Measurements from ENCODE around the gene HMGN1. TPM values are rescaled to one million over a fixed set of nuclear protein-coding genes. Genes with fewer than 3 reads are reported as not detected.

The HMGN1 gene
- total RNA-seq, 1 experiment from 2014 or later, result 469 TPM

- H3K27ac Mint-ChIP-seq, result no peak overlapping the region
- no peaks in the 10 kb centered on the region for H3K36me3 Mint-ChIP-seq
- TF ChIP-seq, protein P1, sequence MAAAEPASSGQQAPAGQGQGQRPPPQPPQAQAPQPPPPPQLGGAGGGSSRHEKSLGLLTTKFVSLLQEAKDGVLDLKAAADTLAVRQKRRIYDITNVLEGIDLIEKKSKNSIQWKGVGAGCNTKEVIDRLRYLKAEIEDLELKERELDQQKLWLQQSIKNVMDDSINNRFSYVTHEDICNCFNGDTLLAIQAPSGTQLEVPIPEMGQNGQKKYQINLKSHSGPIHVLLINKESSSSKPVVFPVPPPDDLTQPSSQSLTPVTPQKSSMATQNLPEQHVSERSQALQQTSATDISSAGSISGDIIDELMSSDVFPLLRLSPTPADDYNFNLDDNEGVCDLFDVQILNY (CRISPR knock-in tag; IDR thresholded peaks at IDR 0.05), result no peak
- TF ChIP-seq CBFB (CRISPR knock-in tag; IDR thresholded peaks at IDR 0.05; ENCODE audit: low read depth) (no peak), NR3C1 (CRISPR knock-in tag; conservative IDR thresholded peaks at IDR 0.05; ENCODE audit: low read depth) (no peak), GRHL2 (CRISPR knock-in tag; IDR thresholded peaks at IDR 0.05; ENCODE audit: insufficient replicate concordance, severe bottlenecking) (no peak), TEAD1 (CRISPR knock-in tag; IDR thresholded peaks at IDR 0.05) (no peak), NFYB (CRISPR knock-in tag; conservative IDR thresholded peaks at IDR 0.05; ENCODE audit: low read depth) (no peak), ELF4 (CRISPR knock-in tag; IDR thresholded peaks at IDR 0.05; ENCODE audit: low read depth) (no peak), ZNF263 (CRISPR knock-in tag; IDR thresholded peaks at IDR 0.05; ENCODE audit: low read depth) (no peak), ZBTB21 (CRISPR knock-in tag; IDR thresholded peaks at IDR 0.05; ENCODE audit: borderline replicate concordance) (no peak), ATF3 (CRISPR knock-in tag; conservative IDR thresholded peaks at IDR 0.05) (no peak), SMAD4 (CRISPR knock-in tag; IDR thresholded peaks at IDR 0.05) (no peak), ZNF532 (CRISPR knock-in tag; IDR thresholded peaks at IDR 0.05; ENCODE audit: borderline replicate concordance) (no peak), NR2C2 (CRISPR knock-in tag; IDR thresholded peaks at IDR 0.05) (no peak)
- TF ChIP-seq, protein P2, sequence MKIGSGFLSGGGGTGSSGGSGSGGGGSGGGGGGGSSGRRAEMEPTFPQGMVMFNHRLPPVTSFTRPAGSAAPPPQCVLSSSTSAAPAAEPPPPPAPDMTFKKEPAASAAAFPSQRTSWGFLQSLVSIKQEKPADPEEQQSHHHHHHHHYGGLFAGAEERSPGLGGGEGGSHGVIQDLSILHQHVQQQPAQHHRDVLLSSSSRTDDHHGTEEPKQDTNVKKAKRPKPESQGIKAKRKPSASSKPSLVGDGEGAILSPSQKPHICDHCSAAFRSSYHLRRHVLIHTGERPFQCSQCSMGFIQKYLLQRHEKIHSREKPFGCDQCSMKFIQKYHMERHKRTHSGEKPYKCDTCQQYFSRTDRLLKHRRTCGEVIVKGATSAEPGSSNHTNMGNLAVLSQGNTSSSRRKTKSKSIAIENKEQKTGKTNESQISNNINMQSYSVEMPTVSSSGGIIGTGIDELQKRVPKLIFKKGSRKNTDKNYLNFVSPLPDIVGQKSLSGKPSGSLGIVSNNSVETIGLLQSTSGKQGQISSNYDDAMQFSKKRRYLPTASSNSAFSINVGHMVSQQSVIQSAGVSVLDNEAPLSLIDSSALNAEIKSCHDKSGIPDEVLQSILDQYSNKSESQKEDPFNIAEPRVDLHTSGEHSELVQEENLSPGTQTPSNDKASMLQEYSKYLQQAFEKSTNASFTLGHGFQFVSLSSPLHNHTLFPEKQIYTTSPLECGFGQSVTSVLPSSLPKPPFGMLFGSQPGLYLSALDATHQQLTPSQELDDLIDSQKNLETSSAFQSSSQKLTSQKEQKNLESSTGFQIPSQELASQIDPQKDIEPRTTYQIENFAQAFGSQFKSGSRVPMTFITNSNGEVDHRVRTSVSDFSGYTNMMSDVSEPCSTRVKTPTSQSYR (CRISPR knock-in tag; IDR thresholded peaks at IDR 0.05), result no peak
- CTCF ChIA-PET, result no interaction called here
- POLR2A ChIA-PET, result no interaction called here
- H3K4me1 Mint-ChIP-seq, result no peaks in the 10 kb centered on the region
- DNase-seq (ENCODE audit: low spot score) (no peak), ATAC-seq (no peak)
- no peaks in the 10 kb centered on the region for H3K27me3 Mint-ChIP-seq (ENCODE audit: low read depth)
- H3K4me3 Mint-ChIP-seq, result no peak overlapping the region
- H3K9me3 Mint-ChIP-seq, result peaks cover 9% of the 10 kb centered on the region; the same call in 1 of the 2 replicates
These were observed 17.7 kb upstream of the HMGN1 start for GRCh38 chr21:39366563-39366962.

DNA sequence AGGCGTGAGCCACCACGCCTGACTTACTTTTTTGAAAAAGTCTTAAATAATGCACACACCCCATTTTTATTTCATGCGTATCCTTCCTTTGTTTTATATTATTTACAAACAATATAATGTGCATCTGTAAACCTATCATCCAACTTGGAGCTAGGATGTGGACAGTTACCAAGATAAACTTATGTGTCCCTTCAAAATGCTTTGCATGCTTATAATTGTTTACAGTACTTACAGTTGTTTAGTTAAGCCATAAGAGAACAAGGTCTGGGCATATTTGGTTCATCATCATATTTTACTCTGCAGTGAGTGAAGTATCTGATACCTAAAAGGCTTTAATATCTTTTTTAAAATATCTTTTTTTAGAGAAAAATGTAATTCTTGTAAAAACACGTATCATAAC, 16.1 kb upstream of the HMGN1 start:
- Mint-ChIP-seq H3K27ac (no peak overlapping the region), H3K4me3 (no peak overlapping the region), H3K36me3 (no peaks in the 10 kb centered on the region), H3K4me1 (no peaks in the 10 kb centered on the region), H3K9me3 (peaks cover 9% of the 10 kb centered on the region; the same call in 1 of the 2 replicates), H3K27me3 (ENCODE audit: low read depth) (no peaks in the 10 kb centered on the region)
- ATAC-seq (no peak), DNase-seq (ENCODE audit: low spot score) (no peak)
- POLR2A ChIA-PET, result no interaction called here
- CTCF ChIA-PET, result no interaction called here
- TF ChIP-seq GABPB1 (CRISPR knock-in tag; IDR thresholded peaks at IDR 0.05) (no peak), USF1 (CRISPR knock-in tag; IDR thresholded peaks at IDR 0.05) (no peak), FOXP1 (CRISPR knock-in tag; IDR thresholded peaks at IDR 0.05; ENCODE audit: borderline replicate concordance) (no peak), PRRX2 (CRISPR knock-in tag; IDR thresholded peaks at IDR 0.05) (no peak), E2F4 (CRISPR knock-in tag; IDR thresholded peaks at IDR 0.05; ENCODE audit: borderline replicate concordance, low read depth) (no peak), ZNF532 (CRISPR knock-in tag; IDR thresholded peaks at IDR 0.05; ENCODE audit: borderline replicate concordance) (no peak)
- TF ChIP-seq, protein P3, sequence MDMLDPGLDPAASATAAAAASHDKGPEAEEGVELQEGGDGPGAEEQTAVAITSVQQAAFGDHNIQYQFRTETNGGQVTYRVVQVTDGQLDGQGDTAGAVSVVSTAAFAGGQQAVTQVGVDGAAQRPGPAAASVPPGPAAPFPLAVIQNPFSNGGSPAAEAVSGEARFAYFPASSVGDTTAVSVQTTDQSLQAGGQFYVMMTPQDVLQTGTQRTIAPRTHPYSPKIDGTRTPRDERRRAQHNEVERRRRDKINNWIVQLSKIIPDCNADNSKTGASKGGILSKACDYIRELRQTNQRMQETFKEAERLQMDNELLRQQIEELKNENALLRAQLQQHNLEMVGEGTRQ (CRISPR knock-in tag; IDR thresholded peaks at IDR 0.05), result no peak
